ENCODE results near the gene ACTR8.

DNA sequence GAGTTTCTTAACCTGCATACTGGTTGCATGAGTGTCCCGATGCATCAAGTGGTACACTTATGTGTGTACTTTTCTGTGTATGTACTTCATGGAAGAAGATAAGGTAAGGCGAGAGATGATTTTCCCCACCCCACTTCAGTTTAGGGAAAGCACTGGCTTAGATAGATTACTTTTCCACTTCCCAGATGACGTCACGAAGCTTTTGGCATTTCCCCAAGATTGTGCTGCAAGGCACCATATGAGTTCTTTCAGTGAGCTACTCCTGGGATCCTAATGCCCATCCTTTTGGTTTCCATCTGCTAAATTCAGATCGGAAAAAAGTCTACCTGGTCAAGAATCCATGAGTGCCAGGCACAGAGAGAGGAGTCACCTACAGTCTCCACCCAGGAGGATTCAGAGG is 31.1 kb downstream of the ACTR8 start:
- TF ChIP-seq, protein P1, sequence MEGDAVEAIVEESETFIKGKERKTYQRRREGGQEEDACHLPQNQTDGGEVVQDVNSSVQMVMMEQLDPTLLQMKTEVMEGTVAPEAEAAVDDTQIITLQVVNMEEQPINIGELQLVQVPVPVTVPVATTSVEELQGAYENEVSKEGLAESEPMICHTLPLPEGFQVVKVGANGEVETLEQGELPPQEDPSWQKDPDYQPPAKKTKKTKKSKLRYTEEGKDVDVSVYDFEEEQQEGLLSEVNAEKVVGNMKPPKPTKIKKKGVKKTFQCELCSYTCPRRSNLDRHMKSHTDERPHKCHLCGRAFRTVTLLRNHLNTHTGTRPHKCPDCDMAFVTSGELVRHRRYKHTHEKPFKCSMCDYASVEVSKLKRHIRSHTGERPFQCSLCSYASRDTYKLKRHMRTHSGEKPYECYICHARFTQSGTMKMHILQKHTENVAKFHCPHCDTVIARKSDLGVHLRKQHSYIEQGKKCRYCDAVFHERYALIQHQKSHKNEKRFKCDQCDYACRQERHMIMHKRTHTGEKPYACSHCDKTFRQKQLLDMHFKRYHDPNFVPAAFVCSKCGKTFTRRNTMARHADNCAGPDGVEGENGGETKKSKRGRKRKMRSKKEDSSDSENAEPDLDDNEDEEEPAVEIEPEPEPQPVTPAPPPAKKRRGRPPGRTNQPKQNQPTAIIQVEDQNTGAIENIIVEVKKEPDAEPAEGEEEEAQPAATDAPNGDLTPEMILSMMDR (conservative IDR thresholded peaks at IDR 0.05; ENCODE audit: low read length): no peak
- TF ChIP-seq EZH2phosphoT487 (IDR thresholded peaks at IDR 0.05; ENCODE audit: borderline replicate concordance, low read depth, low read length): no peak
